ENCODE measurements around the gene ZSCAN31. TPM values are rescaled to one million over a fixed set of nuclear protein-coding genes. Genes with fewer than 3 reads are reported as not detected.

Gene ZSCAN31
- total and polyA plus RNA-seq, 9 of the 15 experiments (the other 6 are each of a cell fraction or from before 2014, with no cell fraction given), result 3.9 to 12.1 (median 7.0) TPM

- TF ChIP-seq STAT5A (IDR thresholded peaks at IDR 0.05; ENCODE audit: borderline replicate concordance, low read length) (0 out of 2 replicates have a peak, but pooled peaks have one; percentile 15), NFE2L1 (tag; IDR thresholded peaks at IDR 0.05; ENCODE audit: borderline replicate concordance, low read depth) (no peak), CGGBP1 (CRISPR knock-in tag; IDR thresholded peaks at IDR 0.05) (no peak)
These were observed 15.1 kb upstream of the ZSCAN31 start (continued) for GRCh38 chr6:28351087-28351486.

- peak; percentile 89 for FAIRE-seq
- CTCF ChIA-PET (ENCODE audit: low intra/inter-chr PET ratio), result no interaction called here
- WGBS (ENCODE audit: insufficient coverage, low coverage, missing lambda C conversion rate), result under 1% methylated on average over 30 of the region's 30 CpGs
- no peak for TF ChIP-seq RBM34 (IDR thresholded peaks at IDR 0.05; ENCODE audit: borderline replicate concordance, insufficient read depth, low read length)
- no peak for TF ChIP-seq ZC3H4 (CRISPR knock-in tag; IDR thresholded peaks at IDR 0.05; ENCODE audit: borderline replicate concordance)
- peak; percentile 94 for TF ChIP-seq CC2D1A (IDR thresholded peaks at IDR 0.05)
- peak; percentile 89 for TF ChIP-seq RBBP5 (IDR thresholded peaks at IDR 0.05; ENCODE audit: borderline replicate concordance, insufficient read depth, low read length, poor library complexity, severe bottlenecking)
- peak; percentile 70; the same call in 1 of the 2 replicates for TF ChIP-seq MBD2 (IDR thresholded peaks at IDR 0.05; ENCODE audit: borderline replicate concordance, low read depth)
- TF ChIP-seq L3MBTL2 (IDR thresholded peaks at IDR 0.05), result peak; percentile 68
- TF ChIP-seq ZNF780A (CRISPR knock-in tag; IDR thresholded peaks at IDR 0.05), result no peak
- TF ChIP-seq ZNF347 (CRISPR knock-in tag; IDR thresholded peaks at IDR 0.05; ENCODE audit: low read depth), result no peak
- TF ChIP-seq RHOXF2B (CRISPR knock-in tag; conservative IDR thresholded peaks at IDR 0.05), result no peak
- peak; percentile 69; the same call in 1 of the 2 replicates for TF ChIP-seq MEF2D (tag; conservative IDR thresholded peaks at IDR 0.05; ENCODE audit: low read depth)
- TF ChIP-seq KDM4B (IDR thresholded peaks at IDR 0.05; ENCODE audit: borderline replicate concordance in 2 of 2, low read depth in 1 of 2), result peak in 1 of 2 experiments; percentile 55; a peak in 1 of 4 replicates
- peak; percentile 50; the same call in 1 of the 2 replicates for TF ChIP-seq CBFA2T3 (IDR thresholded peaks at IDR 0.05)
- no peak for TF ChIP-seq KAT2B (IDR thresholded peaks at IDR 0.05; ENCODE audit: low read depth, low read length)
- peak; percentile 96 for TF ChIP-seq NFRKB (IDR thresholded peaks at IDR 0.05; ENCODE audit: low read depth)
- TF ChIP-seq ZBTB26 (CRISPR knock-in tag; IDR thresholded peaks at IDR 0.05), result peak; percentile 96; the same call in 1 of the 2 replicates
- TF ChIP-seq NCOA4 (IDR thresholded peaks at IDR 0.05; ENCODE audit: partially characterized antibody), result peak; percentile 38
These were observed 14.2 kb upstream of the ZSCAN31 start, which contains the start of gene ZKSCAN3 for GRCh38 chr6:28349892-28350737. ZKSCAN3 (plus strand) TSS chr6:28349947; CDS start chr6:28359587, 9,640 bp downstream.

More at GRCh38 chr6:28349892-28350737, 14.2 kb upstream of the ZSCAN31 start, which contains the start of gene ZKSCAN3:
- BruUV-seq (replicated peaks), result TSS peak; percentile 82
- Histone ChIP-seq H3K4me3 (peak within 1 kb of the TSS; percentile 68), H3K9me1 (ENCODE audit: control insufficient read depth, insufficient read depth, low read length) (no peaks in the 10 kb centered on the region), H3K4me2 (ENCODE audit: insufficient read depth, low read length) (peak within 1 kb of the TSS; percentile 92), H3K36me3 (ENCODE audit: control insufficient read depth, insufficient read depth, low read length) (peaks cover 11% of the 10 kb centered on the region; the same call in 1 of the 3 replicates), H4K20me1 (replicated peaks; ENCODE audit: control insufficient read depth, insufficient read depth, low read length) (no peaks in the 10 kb centered on the region), H3K27me3 (ENCODE audit: control insufficient read depth in 2 of 2, insufficient read depth in 2 of 2, low read length in 2 of 2) (no peaks in the 10 kb centered on the region; a peak in 1 of 5 replicates), H3K9ac (ENCODE audit: insufficient read depth in 1 of 2, low read depth in 2 of 2, low read length in 2 of 2) (peak within 1 kb of the TSS; percentile 84 to 92), H2AFZ (ENCODE audit: low read depth, low read length) (peak within 1 kb of the TSS; percentile 94), H3K27ac (ENCODE audit: extremely low read depth, low read depth, low read length) (peak within 1 kb of the TSS; percentile 86), H3K9me3 (replicated peaks; ENCODE audit: control insufficient read depth, insufficient read depth, low read depth, low read length) (no peaks in the 10 kb centered on the region), H3K4me1 (replicated peaks in 1 of 2; ENCODE audit: control insufficient read depth in 2 of 2, insufficient read depth in 2 of 2, low read length in 2 of 2) (peaks cover 24 to 48% of the 10 kb centered on the region in 2 experiments), H3K79me2 (ENCODE audit: control insufficient read depth, insufficient read depth, low read length) (peaks cover 53% of the 10 kb centered on the region)
- peak; percentile 87 to 98 (median 90) for DNase-seq (ENCODE audit: extremely low read depth in 1 of 4, low spot score in 3 of 4)
- intact Hi-C loops (cut with micrococcal nuclease) (loop anchor here (5.0 to 10.0 kb wide), 2 partner anchors 83 to 515 kb away; partner anchors contain the start of gene ZSCAN26), in situ Hi-C loops (cut with MboI) (no loop called here)
- ATAC-seq, result peak; percentile 93
- POLR2A ChIA-PET, result interaction anchor here (0.5 to 2.1 kb wide), 15 partner anchors 13 to 464 kb away, joined by 3 to 15 read pairs (median 3); partner anchors contain the start of genes ZKSCAN8 and ZSCAN26

Data from K562 (cell line).